DND-41 (cell line): ENCODE data around the gene EMCN.

Experiments used
- ATAC-seq: fragments of 200-7000 bp; cut with Tn5 transposase; 3 replicates; pipeline ENCODE4 v1.9.1; 2021; ENCODE audit warnings: low read depth; ENCODE audit not compliant: insufficient read depth
- DNase-seq: peaks from one replicate; pipeline ENCODE4 v3.0.0-alpha.2; 2020
- H2AFZ ChIP-seq: 2 replicates; pipeline ENCODE4 v1.6.0; 2012; ENCODE audit warnings: low read depth, low read length
- H3K27ac ChIP-seq: 2 replicates; pipeline ENCODE4 v1.5.1; 2012; ENCODE audit warnings: low read length, inconsistent platforms
- H3K27me3 ChIP-seq: fragments of 200-600 bp; sonication (generic); 2 replicates; pipeline ENCODE4 v1.6.0; 2012; ENCODE audit warnings: low read length, mild to moderate bottlenecking, inconsistent platforms; ENCODE audit not compliant: insufficient read depth, poor library complexity
- H3K36me3 ChIP-seq: 2 replicates; pipeline ENCODE4 v1.5.1; 2012; ENCODE audit warnings: low read length, inconsistent platforms; ENCODE audit not compliant: insufficient read depth
- H3K4me1 ChIP-seq: 2 replicates; pipeline ENCODE4 v1.5.1; 2012; ENCODE audit warnings: mild to moderate bottlenecking, low read length; ENCODE audit not compliant: insufficient read depth
- H3K4me2 ChIP-seq: 2 replicates; pipeline ENCODE4 v1.6.0; 2012; ENCODE audit warnings: mild to moderate bottlenecking, moderate library complexity, low read length, inconsistent platforms; ENCODE audit not compliant: insufficient read depth
- H3K4me3 ChIP-seq, 2 experiments: fragments of 200-600 bp in 1 of 2; shearing (Covaris generic) in 1 of 2; 2 replicates each; pipeline ENCODE4 v1.5.1; 2012 to 2016; ENCODE audit warnings: inconsistent platforms in 2 of 2, low read length in 2 of 2, mild to moderate bottlenecking in 2 of 2, low read depth in 1 of 2, moderate library complexity in 1 of 2
- H3K79me2 ChIP-seq: 2 replicates; pipeline ENCODE4 v1.6.0; 2012; ENCODE audit warnings: low read length, inconsistent platforms; ENCODE audit not compliant: insufficient read depth
- H3K9ac ChIP-seq: 2 replicates; pipeline ENCODE4 v1.6.0; 2012; ENCODE audit warnings: low read depth, mild to moderate bottlenecking, inconsistent platforms, low read length, moderate library complexity
- H3K9me3 ChIP-seq: 2 replicates; pipeline ENCODE4 v1.5.1; 2012; ENCODE audit warnings: low read length, moderate library complexity, mild to moderate bottlenecking, inconsistent platforms; ENCODE audit not compliant: insufficient read depth, severe bottlenecking
- H4K20me1 ChIP-seq: 2 replicates; pipeline ENCODE4 v1.6.0; 2012; ENCODE audit warnings: low read length; ENCODE audit not compliant: insufficient read depth
- EZH2 ChIP-seq: IDR thresholded peaks from 3 replicates; pipeline ENCODE4 v1.6.1; 2012; ENCODE audit warnings: borderline replicate concordance, low read depth, mild to moderate bottlenecking, moderate library complexity, low read length, inconsistent platforms; ENCODE audit not compliant: severe bottlenecking
- TF ChIP-seq, protein P1 (sequence below): IDR thresholded peaks from 2 replicates; pipeline ENCODE4 v1.5.1; 2012; ENCODE audit warnings: borderline replicate concordance, low read length, moderate library complexity, mild to moderate bottlenecking; ENCODE audit not compliant: poor library complexity, severe bottlenecking; ENCODE audit errors: extremely low read depth

Gene EMCN

DNA sequence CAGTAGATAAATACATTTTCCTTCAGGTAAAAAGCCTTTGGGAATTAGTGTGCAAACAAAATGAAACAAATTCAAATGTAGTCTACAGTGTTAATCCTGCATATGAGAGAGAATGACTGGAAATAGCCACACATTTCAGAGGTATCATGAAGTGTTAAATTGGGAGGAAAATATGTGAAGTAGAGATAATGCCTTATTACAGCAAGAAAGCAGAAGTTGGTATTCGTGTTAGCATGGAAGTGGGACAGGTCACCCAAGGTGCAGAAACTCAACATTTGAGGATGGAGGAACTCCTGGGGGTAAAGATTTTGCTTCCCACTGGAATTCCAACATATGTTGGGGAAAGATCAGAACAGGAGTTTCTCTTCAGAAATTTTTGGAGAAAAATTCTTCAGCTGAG, 51.3 kb downstream of the EMCN start:
- no peaks in the 10 kb centered on the region for H3K4me1 ChIP-seq
- H3K79me2 ChIP-seq = no peaks in the 10 kb centered on the region
- DNase-seq (no peak), ATAC-seq (no peak)
- no peak overlapping the region for H3K9ac ChIP-seq
- peaks cover 13% of the 10 kb centered on the region for H3K9me3 ChIP-seq
- H3K4me3 ChIP-seq = no peak overlapping the region
- H2AFZ ChIP-seq = no peak overlapping the region
- H3K4me2 ChIP-seq = no peak overlapping the region
- no peak overlapping the region for H3K27ac ChIP-seq
- H3K36me3 ChIP-seq = no peaks in the 10 kb centered on the region
- no peaks in the 10 kb centered on the region for H4K20me1 ChIP-seq
- TF ChIP-seq, protein P1, sequence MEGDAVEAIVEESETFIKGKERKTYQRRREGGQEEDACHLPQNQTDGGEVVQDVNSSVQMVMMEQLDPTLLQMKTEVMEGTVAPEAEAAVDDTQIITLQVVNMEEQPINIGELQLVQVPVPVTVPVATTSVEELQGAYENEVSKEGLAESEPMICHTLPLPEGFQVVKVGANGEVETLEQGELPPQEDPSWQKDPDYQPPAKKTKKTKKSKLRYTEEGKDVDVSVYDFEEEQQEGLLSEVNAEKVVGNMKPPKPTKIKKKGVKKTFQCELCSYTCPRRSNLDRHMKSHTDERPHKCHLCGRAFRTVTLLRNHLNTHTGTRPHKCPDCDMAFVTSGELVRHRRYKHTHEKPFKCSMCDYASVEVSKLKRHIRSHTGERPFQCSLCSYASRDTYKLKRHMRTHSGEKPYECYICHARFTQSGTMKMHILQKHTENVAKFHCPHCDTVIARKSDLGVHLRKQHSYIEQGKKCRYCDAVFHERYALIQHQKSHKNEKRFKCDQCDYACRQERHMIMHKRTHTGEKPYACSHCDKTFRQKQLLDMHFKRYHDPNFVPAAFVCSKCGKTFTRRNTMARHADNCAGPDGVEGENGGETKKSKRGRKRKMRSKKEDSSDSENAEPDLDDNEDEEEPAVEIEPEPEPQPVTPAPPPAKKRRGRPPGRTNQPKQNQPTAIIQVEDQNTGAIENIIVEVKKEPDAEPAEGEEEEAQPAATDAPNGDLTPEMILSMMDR = no peak
- no peak for TF ChIP-seq EZH2
- H3K27me3 ChIP-seq = no peaks in the 10 kb centered on the region

DNA sequence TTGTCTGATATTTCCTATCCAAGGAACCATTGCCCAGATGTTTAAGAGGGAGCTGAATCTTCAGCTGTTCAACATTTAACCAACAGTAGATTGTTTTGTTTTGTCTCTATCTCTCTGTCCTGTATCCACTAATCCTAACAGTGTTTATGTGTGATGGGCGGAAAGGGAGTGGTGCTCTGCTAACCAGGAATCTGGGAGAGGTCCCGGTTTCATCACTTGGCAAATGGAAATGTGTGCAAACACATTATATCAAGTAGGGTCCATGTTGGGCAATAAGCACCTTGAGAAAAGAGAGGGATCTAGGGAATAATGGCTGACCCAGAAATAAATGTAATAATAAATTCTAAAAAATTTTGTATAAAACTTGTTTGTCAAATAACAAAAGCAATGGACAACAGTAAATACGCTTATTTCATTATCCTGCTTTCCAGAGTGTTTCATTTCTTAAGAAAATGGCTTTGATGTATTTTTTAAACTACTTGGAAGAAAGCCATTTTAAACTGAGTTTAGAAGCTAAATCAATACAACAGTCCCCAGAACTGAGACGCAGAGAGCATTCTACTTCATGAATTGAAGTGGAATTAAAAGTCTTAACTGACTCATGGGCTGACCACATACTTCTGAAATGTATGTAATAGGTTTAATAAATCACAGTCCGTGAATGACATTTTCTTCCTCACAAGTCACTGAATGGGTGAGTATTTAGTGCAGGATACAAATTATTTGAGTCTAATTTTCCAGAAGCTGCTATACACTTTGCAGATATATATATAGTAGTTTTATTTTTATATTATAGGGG, 55.8 kb downstream of the EMCN start:
- Histone ChIP-seq H3K4me3 (no peak overlapping the region), H3K4me2 (no peak overlapping the region), H3K27ac (no peak overlapping the region), H4K20me1 (no peaks in the 10 kb centered on the region), H2AFZ (no peak overlapping the region), H3K4me1 (peaks cover 31% of the 10 kb centered on the region), H3K9me3 (peaks cover 20% of the 10 kb centered on the region), H3K36me3 (no peaks in the 10 kb centered on the region), H3K79me2 (no peaks in the 10 kb centered on the region), H3K27me3 (no peaks in the 10 kb centered on the region), H3K9ac (no peak overlapping the region)
- TF ChIP-seq, protein P1 = no peak
- TF ChIP-seq EZH2 = no peak
- DNase-seq (no peak), ATAC-seq (no peak)

- Histone ChIP-seq H3K36me3 (no peaks in the 10 kb centered on the region), H3K79me2 (no peaks in the 10 kb centered on the region), H3K9me3 (peaks cover 8% of the 10 kb centered on the region), H3K4me3 (no peak overlapping the region), H3K27ac (no peak overlapping the region), H3K4me1 (peaks cover 7% of the 10 kb centered on the region), H2AFZ (no peak overlapping the region), H4K20me1 (no peaks in the 10 kb centered on the region), H3K4me2 (no peak overlapping the region), H3K27me3 (no peaks in the 10 kb centered on the region), H3K9ac (no peak overlapping the region)
- no peak for TF ChIP-seq EZH2
- TF ChIP-seq, protein P1 = no peak
- DNase-seq (no peak), ATAC-seq (no peak)
Measured at GRCh38 chr4:100450449-100450848, 67.4 kb downstream of the EMCN start.
